ENCODE data around the gene SGK1.
"Not testable (repeated sequence)": the region's sequence is repeated elsewhere in the genome, so short reads cannot be mapped to it uniquely, and the experiment has no call there.

SGK1 gene

DNA sequence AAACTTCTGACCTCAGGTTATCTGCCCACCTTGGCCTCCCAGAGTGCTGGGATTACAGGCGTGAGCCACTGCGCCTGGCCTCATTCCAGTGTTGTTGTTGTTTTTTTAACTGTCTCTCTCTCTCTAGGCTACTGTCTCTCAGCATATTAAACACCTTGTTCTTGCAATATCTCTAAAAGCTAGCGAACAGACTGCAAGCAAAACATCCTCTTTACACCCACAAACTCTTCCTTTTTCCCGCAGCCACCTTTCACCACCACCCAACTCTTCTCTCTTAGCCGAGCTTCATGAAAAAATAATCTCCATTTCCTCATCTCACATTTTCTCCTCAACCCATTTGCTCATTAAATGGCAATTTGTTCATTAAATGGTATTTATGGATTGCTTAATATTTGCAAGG is 45.5 kb downstream of the SGK1 start:
- FAIRE-seq = no peak
- TF ChIP-seq POLR2AphosphoS5 (IDR thresholded peaks at IDR 0.05; ENCODE audit: low read depth, low read length) = no peak
- no peak for TF ChIP-seq TAF1 (IDR thresholded peaks at IDR 0.05; ENCODE audit: low read depth, low read length)
- no peak for TF ChIP-seq POLR2A (IDR thresholded peaks at IDR 0.05; ENCODE audit: low read depth, low read length)
- TF ChIP-seq SPI1 (IDR thresholded peaks at IDR 0.05; ENCODE audit: low read depth, low read length) = no peak
- TF ChIP-seq POU2F2 (IDR thresholded peaks at IDR 0.05; ENCODE audit: low read depth, low read length) = no peak
- no peak for TF ChIP-seq PAX5 (IDR thresholded peaks at IDR 0.05; ENCODE audit: insufficient read depth, low read length, severe bottlenecking)
- DNase-seq (ENCODE audit: insufficient read length, low spot score) = no peak

DNA sequence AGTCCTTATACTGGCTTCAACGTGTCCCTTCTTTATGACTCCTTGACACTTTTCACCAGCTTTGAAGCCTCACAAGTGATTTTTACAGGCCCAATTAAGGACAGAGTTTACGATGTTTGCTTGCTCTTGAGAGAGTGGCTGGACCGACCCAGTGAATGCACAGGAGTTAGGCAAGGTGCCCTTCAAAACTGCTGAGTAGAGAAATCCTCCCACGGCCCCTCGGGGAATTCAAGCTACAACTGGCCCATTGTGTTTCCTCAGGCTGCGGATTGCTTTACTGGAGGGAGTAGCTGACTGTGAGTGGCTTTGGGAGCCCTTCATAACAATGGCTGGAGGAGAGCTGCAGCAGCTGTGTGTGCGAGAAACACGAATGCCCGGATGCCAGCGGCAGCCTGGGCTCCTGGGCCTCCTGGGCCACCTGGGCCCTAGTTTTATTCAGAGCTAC is 50.0 kb downstream of the SGK1 start:
- no peak for DNase-seq (ENCODE audit: insufficient read length, low spot score)
- no peak for FAIRE-seq
- no peak for TF ChIP-seq POU2F2 (IDR thresholded peaks at IDR 0.05; ENCODE audit: low read depth, low read length)
- TF ChIP-seq POLR2AphosphoS5 (IDR thresholded peaks at IDR 0.05; ENCODE audit: low read depth, low read length) = no peak

DNA sequence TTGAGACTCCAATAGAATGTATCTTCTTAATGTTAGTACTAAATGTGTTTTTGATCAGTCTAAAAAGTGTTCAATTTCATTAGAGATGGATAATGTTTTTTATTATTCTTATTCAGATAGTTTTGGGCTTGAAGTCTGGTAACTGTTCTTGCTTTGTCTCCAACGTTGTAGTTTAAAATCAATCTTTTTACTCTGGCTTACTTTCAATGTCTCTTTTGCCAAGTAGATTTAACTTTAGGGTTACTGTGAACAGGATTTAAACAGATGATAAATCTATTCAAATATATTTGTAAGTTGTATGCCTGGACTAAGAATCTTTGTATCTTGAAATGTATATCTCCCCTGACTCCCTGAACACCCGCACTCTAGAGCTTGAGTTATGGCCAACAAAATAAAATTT is 51.1 kb downstream of the SGK1 start:
- TF ChIP-seq POU2F2 (IDR thresholded peaks at IDR 0.05; ENCODE audit: low read depth, low read length) (no peak), PAX5 (IDR thresholded peaks at IDR 0.05; ENCODE audit: insufficient read depth, low read length, severe bottlenecking) (no peak), SPI1 (IDR thresholded peaks at IDR 0.05; ENCODE audit: low read depth, low read length) (no peak), TAF1 (IDR thresholded peaks at IDR 0.05; ENCODE audit: low read depth, low read length) (no peak), POLR2A (IDR thresholded peaks at IDR 0.05; ENCODE audit: low read depth, low read length) (no peak), POLR2AphosphoS5 (IDR thresholded peaks at IDR 0.05; ENCODE audit: low read depth, low read length) (no peak)
- FAIRE-seq = no peak
- DNase-seq (ENCODE audit: insufficient read length, low spot score) = no peak

GRCh38 chr6:134261766-134262165 is 56.1 kb downstream of the SGK1 start:
- no peak for TF ChIP-seq TAF1 (IDR thresholded peaks at IDR 0.05; ENCODE audit: low read depth, low read length)
- no peak for TF ChIP-seq PAX5 (IDR thresholded peaks at IDR 0.05; ENCODE audit: insufficient read depth, low read length, severe bottlenecking)
- no peak for TF ChIP-seq POLR2AphosphoS5 (IDR thresholded peaks at IDR 0.05; ENCODE audit: low read depth, low read length)
- no peak for TF ChIP-seq POLR2A (IDR thresholded peaks at IDR 0.05; ENCODE audit: low read depth, low read length)
- no peak for TF ChIP-seq SPI1 (IDR thresholded peaks at IDR 0.05; ENCODE audit: low read depth, low read length)
- no peak for TF ChIP-seq POU2F2 (IDR thresholded peaks at IDR 0.05; ENCODE audit: low read depth, low read length)
- DNase-seq (ENCODE audit: insufficient read length, low spot score) = no peak
- FAIRE-seq = no peak

DNA sequence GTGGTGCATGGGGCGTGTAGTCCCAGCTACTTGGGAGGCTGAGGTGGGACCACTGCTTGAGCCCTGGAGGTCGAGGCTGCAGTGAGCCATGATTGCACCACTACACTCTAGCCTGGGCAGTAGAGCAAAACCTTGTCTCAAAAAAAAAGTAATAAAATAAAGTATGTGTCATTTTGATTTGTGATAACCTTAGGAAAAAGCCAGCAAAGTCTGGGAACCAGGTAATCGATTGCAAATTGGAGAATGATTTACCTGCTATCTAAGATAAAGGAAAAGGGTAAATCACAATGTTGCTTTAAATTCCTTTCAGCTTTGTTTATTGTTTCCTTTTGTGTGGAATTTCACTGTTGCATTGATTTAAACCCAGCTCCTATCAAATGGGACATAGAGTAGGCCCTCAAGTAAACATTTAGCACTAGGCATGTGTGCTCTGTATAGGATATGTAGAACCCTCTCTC is 59.0 kb downstream of the SGK1 start:
- DNase-seq (ENCODE audit: insufficient read length, low spot score) (no peak), FAIRE-seq (no peak)
- TF ChIP-seq POLR2AphosphoS5 (IDR thresholded peaks at IDR 0.05; ENCODE audit: low read depth, low read length) (no peak), POLR2A (IDR thresholded peaks at IDR 0.05; ENCODE audit: low read depth, low read length) (no peak), PAX5 (IDR thresholded peaks at IDR 0.05; ENCODE audit: insufficient read depth, low read length, severe bottlenecking) (no peak), TAF1 (IDR thresholded peaks at IDR 0.05; ENCODE audit: low read depth, low read length) (no peak), POU2F2 (IDR thresholded peaks at IDR 0.05; ENCODE audit: low read depth, low read length) (no peak), SPI1 (IDR thresholded peaks at IDR 0.05; ENCODE audit: low read depth, low read length) (no peak)

- TF ChIP-seq POLR2A (IDR thresholded peaks at IDR 0.05; ENCODE audit: low read depth, low read length) (no peak), TAF1 (IDR thresholded peaks at IDR 0.05; ENCODE audit: low read depth, low read length) (no peak), POLR2AphosphoS5 (IDR thresholded peaks at IDR 0.05; ENCODE audit: low read depth, low read length) (no peak), POU2F2 (IDR thresholded peaks at IDR 0.05; ENCODE audit: low read depth, low read length) (no peak), PAX5 (IDR thresholded peaks at IDR 0.05; ENCODE audit: insufficient read depth, low read length, severe bottlenecking) (no peak), SPI1 (IDR thresholded peaks at IDR 0.05; ENCODE audit: low read depth, low read length) (no peak)
- FAIRE-seq (no peak), DNase-seq (ENCODE audit: insufficient read length, low spot score) (no peak)
These were observed 60.4 kb downstream of the SGK1 start for GRCh38 chr6:134257516-134257915.

- peak; percentile 31 for FAIRE-seq
- no peak for TF ChIP-seq SPI1 (IDR thresholded peaks at IDR 0.05; ENCODE audit: low read depth, low read length)
- no peak for TF ChIP-seq PAX5 (IDR thresholded peaks at IDR 0.05; ENCODE audit: insufficient read depth, low read length, severe bottlenecking)
- no peak for TF ChIP-seq POU2F2 (IDR thresholded peaks at IDR 0.05; ENCODE audit: low read depth, low read length)
- TF ChIP-seq POLR2AphosphoS5 (IDR thresholded peaks at IDR 0.05; ENCODE audit: low read depth, low read length) = no peak
- TF ChIP-seq POLR2A (IDR thresholded peaks at IDR 0.05; ENCODE audit: low read depth, low read length) = no peak
- TF ChIP-seq TAF1 (IDR thresholded peaks at IDR 0.05; ENCODE audit: low read depth, low read length) = no peak
These were observed 61.0 kb downstream of the SGK1 start for GRCh38 chr6:134256862-134257261.

DNA sequence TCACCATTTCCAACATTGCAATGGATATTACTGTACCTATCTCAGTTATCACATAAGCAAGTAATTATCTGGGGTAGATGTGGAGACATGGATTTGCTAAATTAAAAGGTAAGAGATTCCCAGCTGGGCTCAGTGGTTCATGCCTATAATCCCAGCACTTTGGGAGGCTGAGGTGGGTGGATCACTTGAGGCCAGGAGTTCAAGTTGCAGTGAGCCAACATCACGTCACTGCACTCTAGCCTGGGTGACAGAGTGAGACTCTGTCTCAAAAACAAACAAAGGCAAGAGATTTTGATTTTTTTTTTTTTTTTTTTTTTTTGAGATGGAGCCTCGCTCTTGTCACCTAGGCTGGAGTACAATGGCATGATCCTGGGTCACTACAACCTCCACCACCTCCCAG is 62.6 kb downstream of the SGK1 start:
- FAIRE-seq; DNase-seq (ENCODE audit: insufficient read length, low spot score): not testable (repeated sequence)

More at GRCh38 chr6:134256862-134257261, 61.0 kb downstream of the SGK1 start:
- DNase-seq (ENCODE audit: insufficient read length, low spot score) = no peak

DNA sequence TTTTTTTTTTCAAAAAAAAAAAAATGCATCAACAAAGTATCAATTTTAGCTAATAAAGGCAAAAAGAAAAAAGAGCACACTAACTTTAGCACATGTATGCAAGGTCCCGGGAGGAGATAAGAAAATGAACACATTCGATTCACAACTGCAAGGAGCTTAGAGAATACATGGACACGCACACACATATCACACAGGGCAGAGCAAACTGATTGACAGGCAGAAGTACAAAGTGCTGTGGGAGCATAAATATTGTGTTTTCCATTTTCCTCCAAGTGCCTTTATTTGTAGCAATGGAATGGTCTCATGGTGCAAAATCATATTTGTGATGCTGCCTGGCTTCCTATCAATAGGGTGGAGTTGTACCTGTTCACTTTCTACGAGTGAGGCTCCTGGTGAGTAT is 63.8 kb downstream of the SGK1 start:
- no peak for TF ChIP-seq POU2F2 (IDR thresholded peaks at IDR 0.05; ENCODE audit: low read depth, low read length)
- no peak for TF ChIP-seq POLR2A (IDR thresholded peaks at IDR 0.05; ENCODE audit: low read depth, low read length)
- TF ChIP-seq SPI1 (IDR thresholded peaks at IDR 0.05; ENCODE audit: low read depth, low read length) = no peak
- no peak for TF ChIP-seq TAF1 (IDR thresholded peaks at IDR 0.05; ENCODE audit: low read depth, low read length)
- no peak for TF ChIP-seq POLR2AphosphoS5 (IDR thresholded peaks at IDR 0.05; ENCODE audit: low read depth, low read length)
- no peak for TF ChIP-seq PAX5 (IDR thresholded peaks at IDR 0.05; ENCODE audit: insufficient read depth, low read length, severe bottlenecking)
- DNase-seq (ENCODE audit: insufficient read length, low spot score) = no peak
- no peak for FAIRE-seq

- no peak for FAIRE-seq
- no peak for TF ChIP-seq POLR2AphosphoS5 (IDR thresholded peaks at IDR 0.05; ENCODE audit: low read depth, low read length)
- no peak for TF ChIP-seq PAX5 (IDR thresholded peaks at IDR 0.05; ENCODE audit: insufficient read depth, low read length, severe bottlenecking)
- no peak for TF ChIP-seq POU2F2 (IDR thresholded peaks at IDR 0.05; ENCODE audit: low read depth, low read length)
- no peak for TF ChIP-seq SPI1 (IDR thresholded peaks at IDR 0.05; ENCODE audit: low read depth, low read length)
- no peak for TF ChIP-seq POLR2A (IDR thresholded peaks at IDR 0.05; ENCODE audit: low read depth, low read length)
- DNase-seq (ENCODE audit: insufficient read length, low spot score) = no peak
These were observed 64.2 kb downstream of the SGK1 start for GRCh38 chr6:134253681-134254080.
